NCI-H1930 (cell line): ENCODE results near the gene MAN1A1.

Experiments used
- DNase-seq, 2 experiments: peaks; one replicate each; lab custom pipeline; 2025; lab: John Stamatoyannopoulos, UW

The MAN1A1 gene

DNA sequence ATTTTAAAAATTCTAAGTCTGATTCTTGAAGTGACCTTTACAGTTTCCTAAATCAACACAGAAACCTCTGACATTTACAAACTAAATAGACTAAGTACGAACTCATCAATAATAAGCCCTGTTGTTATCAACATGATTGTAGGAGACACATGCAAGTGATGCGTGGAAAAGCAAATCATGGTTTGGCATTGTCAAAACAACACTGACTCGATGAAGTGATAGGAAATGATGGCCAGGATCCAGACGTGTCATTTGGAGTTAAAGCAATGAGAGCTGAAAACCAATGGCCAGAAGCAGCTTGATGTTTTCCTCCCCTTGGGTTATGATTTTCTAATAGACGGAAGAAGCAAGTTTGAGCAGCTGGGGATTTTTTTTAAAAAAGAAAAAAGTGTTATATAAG, 153.7 kb downstream of the MAN1A1 start:
- DNase-seq = no peak

DNA sequence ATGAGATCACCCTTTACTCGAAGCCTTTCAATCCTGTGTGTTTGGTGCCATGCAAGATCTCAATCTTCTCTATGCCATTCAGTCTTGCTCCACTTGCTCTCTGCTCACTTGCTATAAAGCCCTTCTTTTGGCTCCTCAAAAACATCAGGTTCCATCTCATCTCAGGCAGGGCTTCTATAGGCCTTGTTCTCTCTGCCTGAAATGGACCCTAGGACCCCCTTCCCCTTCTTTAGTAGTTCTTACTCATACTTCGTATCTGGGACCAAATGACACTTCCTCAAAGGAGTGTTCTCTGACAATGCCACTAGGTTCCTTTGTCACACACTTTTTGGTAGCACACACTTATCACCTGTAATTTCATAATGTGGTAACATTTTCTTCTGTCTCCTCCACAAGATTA, 154.4 kb downstream of the MAN1A1 start:
- DNase-seq = no peak

DNA sequence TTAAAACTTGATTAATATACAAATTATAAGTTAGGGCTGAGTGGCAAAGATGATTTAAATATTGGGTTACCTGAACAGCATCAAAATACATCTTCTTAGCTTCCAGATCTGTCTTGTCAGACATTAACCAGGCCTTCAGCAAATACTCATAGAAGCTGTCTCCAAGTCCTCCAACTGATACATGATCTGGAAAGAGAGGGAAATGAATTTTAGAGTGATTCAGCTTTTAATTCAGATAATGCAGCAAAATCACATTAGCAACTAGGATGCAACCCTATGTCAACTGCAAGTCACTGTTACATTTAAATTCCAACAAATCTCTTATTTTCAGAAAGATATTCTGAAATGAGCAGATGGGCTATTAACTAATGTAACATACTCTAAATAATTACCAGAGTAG, 155.9 kb downstream of the MAN1A1 start:
- no peak for DNase-seq

DNA sequence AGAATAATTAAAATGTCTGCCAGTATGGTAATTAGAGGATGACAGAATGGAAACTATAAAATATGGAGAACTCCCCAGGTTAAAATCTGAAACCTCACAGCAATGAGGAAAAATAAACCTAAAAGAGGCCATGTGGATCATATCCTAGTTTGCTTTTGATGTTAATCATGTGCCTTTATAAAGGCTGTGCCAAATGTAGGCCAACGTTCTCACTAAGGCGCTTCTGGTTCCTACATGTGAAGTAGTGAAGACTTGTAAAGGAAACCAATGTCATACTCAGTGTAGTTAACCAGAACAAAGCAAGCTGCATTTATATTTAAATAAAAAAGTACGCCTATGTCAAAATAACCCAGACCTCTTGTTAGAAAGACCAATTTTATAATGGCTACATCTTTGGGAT, 157.4 kb downstream of the MAN1A1 start:
- DNase-seq = no peak

DNA sequence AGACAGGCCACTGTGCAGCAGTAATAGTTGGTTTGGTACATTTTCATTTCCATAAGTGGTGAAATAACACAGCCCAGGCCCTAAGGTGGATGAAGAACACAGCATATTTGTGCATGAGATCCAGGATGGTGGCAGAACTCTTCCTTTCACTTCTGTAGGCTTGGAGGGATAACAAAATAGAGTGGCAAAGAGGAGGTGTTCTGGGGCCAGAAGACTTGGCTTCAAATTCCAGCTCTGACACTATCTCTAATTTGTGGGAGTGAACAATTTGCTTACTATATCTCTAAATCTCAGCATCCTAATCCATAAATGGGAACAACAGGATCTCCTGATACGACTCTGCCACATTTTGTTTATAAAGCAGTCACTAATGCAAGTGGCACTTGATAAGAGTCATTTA, 159.4 kb downstream of the MAN1A1 start:
- no peak for DNase-seq

GRCh38 chr6:119189498-119189897, 160.1 kb downstream of the MAN1A1 start:
- no peak for DNase-seq

- no peak for DNase-seq
Observed at GRCh38 chr6:119187596-119187995, 162.0 kb downstream of the MAN1A1 start.

DNA sequence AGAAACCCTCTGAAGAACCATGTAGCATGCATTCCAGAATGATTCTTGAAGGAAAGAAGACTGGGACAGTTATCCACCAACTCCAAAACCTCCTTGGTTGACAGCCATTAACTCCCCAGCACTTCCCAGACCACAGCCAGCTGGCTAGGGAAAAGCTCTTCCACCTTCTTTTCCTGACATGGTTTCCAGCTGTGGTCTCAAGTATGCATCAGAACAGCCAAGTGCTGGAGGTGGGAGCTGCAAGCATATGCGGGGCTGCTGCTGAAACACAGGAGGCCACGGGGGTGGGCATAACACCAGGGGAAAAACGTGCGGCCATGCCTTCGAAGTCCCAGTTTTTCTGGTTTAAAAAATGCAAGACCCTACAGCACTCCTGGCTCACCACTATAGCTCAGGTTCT, 163.1 kb downstream of the MAN1A1 start:
- DNase-seq = no peak

DNA sequence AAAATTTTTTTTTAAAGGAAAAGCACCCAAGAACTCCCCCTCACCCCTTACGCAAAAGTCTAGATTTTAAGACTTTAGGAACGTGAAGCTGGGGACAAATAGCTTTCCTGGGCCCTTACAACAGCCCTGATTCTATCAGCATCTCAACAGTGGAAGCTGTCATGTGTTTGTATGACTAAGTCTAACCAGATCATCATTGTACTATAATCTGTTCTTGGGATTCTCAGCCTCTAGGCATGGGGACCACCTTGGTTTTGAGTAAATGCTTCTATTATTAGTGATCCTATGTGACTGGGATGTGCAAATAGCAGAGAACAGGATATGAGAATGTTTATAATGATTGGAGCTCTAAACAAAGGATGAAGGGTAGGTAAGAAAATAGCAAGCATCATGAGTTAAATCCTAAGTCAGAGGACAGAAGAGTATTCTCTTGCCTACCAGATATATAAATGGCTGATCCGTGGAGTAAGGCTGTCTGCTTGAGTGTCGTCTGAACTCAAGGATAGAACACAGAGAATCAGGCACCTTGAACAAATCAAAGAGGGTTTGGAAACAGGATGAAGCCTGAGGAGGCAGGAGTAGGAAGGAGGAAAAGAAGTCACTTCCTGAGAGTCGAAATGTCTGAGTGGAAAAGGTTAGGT, 165.4 kb downstream of the MAN1A1 start:
- DNase-seq = no peak

DNA sequence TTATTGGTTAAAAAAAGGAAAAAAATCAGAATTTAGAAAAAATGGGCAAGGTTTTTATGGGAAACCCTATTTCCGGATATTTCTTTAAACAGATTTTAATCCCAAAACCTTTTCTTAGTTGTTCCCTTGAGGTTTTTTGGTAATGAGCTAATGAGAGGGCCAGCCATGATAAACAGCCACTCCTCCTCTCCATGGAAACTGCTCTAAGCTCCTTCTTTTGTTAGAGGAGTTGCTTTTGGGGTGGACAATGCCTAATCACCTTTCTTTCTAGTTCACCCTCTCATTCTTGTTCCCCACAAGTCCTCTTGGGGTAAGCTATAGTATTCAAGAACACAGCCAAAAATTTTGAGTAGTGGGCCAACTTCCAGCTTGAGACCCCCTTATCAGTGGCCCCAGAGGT, 166.1 kb downstream of the MAN1A1 start:
- no peak for DNase-seq

GRCh38 chr6:119182875-119183274, 166.7 kb downstream of the MAN1A1 start:
- no peak for DNase-seq

GRCh38 chr6:119182216-119182803, 167.3 kb downstream of the MAN1A1 start:
- DNase-seq = no peak

DNA sequence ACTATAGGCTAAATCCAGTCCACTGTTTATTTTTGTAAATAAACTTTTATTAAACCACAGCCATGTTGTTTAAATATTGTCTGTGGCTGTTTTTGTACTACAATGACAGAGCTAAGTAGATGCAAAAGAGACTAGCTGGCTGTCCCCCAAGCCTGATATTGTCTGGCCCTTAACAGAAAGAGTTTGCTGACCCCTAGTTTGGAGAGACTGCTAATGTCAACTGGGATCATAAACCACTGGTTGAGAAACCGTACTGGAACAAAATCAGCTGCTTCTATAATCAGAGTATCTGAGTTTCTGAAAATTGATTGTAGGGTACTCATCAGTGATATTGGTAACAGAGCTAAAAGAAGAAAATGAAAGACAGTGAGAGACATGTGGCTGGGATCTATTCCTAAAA, 168.5 kb downstream of the MAN1A1 start:
- DNase-seq = no peak

GRCh38 chr6:119179842-119180241, 169.7 kb downstream of the MAN1A1 start:
- DNase-seq = no peak

DNA sequence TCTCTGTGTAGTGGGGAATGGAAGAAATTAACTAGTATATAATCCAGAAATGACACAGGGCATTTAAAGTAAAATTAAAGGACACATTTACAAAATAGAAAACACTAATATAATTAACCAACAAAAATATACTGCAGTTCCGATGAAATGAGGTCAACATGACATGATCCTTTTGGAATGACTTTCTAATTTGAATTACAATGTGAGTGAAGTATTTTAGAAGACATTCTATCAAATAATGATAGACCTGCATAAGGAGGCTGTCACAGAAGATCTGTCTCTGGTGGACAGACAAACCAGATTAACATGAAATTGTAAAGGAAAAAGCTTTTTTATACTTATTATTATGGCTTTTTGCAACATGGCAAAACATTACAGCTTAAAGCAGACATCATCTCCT, 170.5 kb downstream of the MAN1A1 start:
- no peak for DNase-seq

GRCh38 chr6:119176445-119176844, 173.1 kb downstream of the MAN1A1 start:
- DNase-seq = no peak

DNA sequence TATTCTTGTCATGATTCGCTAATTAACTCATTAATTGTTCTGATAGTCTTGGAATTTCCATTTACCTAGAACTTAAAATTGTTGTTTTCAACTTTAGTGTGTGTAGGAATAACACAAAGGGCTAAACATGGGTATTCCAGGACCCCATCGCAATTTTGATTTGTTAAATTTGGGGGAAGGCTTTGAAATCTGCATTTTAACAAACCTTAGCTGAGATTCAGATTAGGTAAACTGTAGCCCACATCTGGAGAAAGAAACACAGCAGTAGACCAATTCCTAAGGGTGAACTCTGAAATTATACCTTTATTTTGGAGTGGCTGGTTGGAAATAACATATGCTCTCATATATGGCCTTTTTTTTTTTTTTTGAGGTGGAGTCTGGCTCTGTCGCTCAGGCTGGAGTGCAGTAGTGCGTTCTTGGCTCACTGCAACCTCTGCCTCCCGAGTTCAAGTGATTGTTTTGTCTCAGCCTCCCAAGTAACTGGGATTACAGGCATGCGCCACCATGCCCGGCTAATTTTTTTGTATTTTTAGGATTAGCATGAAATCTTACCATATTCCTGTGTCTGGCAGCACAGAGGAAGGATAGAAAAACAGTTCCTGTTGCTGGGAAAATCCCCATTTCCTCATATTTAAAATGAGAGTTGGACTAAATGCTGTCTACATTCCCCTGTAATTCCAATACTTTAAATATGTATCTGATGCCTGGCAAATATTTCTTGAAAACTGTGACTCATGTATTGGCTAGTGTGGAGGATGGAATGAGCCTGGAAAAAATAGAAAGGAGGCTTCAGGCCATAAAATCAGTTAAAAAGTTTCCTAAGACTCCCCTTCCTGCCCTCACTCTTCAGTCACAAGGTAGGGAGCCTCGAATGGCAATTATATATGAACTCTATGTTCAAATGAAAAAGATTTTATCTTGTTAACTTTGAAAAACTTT, 174.4 kb downstream of the MAN1A1 start:
- DNase-seq = no peak

GRCh38 chr6:119174085-119174445, 175.5 kb downstream of the MAN1A1 start:
- DNase-seq = no peak

DNA sequence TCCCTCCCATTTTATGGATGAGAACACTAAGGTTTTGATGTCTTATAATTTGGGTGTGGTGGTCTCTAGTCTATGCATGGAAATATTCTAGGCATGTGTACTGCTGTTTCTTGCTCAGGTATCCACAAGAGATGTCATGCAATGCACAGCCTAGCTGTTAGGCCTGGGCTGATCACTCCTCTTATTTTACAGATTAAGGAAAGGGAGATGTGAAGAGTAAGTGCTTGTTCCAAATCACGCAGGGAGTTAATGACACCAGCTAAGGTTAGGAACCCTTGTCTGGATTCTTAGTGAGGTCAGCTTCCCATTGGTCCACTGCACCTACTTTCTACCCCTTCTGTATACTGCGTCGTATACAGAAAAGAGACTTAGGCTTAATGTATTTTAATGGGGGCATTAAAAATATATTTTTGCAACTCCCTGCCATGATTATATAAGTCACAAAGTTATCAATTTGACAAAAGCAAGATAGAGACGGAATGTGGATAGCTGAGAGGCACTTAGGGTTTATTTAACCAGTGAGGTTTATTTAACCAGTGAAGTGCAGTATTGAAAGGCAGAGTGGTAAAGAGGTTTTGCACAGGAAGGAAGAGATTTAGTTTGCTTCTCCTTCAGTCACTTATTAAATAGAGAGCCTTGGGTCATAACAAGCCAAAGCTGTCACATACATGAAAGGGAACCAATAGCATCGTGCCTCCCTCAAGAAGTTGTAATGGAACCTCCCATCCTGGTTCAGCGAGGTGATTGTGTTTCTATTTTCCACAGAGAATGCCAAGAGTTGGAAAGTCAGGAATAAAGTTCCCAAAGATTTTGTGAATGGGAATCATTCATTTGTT, 176.1 kb downstream of the MAN1A1 start:
- no peak for DNase-seq

DNA sequence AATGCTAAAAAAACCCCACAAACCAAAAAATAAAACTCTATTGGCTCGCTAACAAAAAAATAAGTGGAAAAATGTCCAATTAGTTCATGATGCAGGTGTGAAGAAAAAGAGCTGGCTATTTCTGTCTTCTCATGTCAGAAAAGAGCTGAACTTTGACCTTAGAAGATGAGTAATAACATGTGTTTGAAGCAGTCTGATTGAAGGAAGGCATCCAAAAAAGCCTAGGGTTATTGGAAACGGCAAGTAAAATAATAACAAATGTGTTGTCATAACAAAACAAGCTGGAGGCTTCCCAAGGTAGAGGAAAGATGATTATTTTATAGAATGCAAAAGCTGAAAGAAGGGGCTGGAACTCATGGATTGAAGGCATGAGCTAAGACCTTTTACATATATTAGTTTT, 176.7 kb downstream of the MAN1A1 start:
- DNase-seq = no peak

DNA sequence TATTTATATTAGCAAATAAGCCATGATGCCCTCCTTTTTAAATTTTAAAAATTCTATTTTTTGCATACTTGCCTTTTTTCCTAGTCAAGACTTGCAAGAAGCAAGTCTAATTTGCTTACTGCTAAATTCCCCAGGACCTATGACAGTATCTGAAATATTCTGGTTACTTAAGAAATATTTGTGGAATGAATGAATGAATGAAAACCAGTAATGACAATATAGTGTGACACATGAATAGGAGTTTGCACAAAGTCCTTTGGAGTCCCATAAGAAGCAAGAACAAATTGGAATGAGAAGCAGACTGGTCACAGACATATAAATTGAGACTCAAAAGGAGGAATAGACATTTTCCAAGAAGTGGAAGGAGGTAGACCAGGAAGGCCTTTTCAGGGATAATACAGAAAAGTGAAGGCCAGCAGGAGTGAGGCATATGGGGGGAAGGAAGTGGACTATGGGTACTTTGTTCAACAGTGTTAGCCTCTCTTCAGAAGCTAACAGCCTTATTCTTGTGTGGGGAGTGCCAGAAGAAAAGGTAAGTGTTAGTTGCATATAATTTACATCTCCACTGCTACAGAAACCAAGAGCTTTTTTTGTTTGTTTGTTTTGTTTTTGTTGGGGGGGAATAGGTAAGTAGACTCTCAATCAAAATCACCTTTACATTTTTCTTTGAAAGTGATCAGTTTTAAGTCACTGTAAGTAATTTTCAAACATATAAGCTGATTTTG, 177.5 kb downstream of the MAN1A1 start:
- DNase-seq = no peak
